IPS-18a (cell line): ENCODE results near the gene ARHGEF2.

ENCODE experiments used
- H3K27ac ChIP-seq: one replicate; pipeline ENCODE4 v1.5.1; 2013; ENCODE audit warnings: low read length
- H3K27me3 ChIP-seq: one replicate; pipeline ENCODE4 v1.6.1; 2013; ENCODE audit warnings: mild to moderate bottlenecking, low read length; ENCODE audit not compliant: control insufficient read depth, insufficient read depth
- H3K36me3 ChIP-seq: one replicate; pipeline ENCODE4 v1.6.1; 2013; ENCODE audit warnings: low read depth, low read length; ENCODE audit not compliant: control insufficient read depth
- H3K4me1 ChIP-seq: one replicate; pipeline ENCODE4 v1.6.1; 2013; ENCODE audit warnings: low read depth, low read length; ENCODE audit not compliant: control insufficient read depth
- H3K4me3 ChIP-seq: one replicate; pipeline ENCODE4 v1.5.1; 2013; ENCODE audit warnings: low read length
- H3K9ac ChIP-seq: one replicate; pipeline ENCODE4 v1.6.1; 2013; ENCODE audit warnings: mild to moderate bottlenecking, low read length, moderate library complexity
- H3K9me3 ChIP-seq: one replicate; pipeline ENCODE4 v1.6.1; 2013; ENCODE audit warnings: low read depth, low read length; ENCODE audit not compliant: control insufficient read depth

ARHGEF2 gene

GRCh38 chr1:155978325-155978972 is at the start of gene ARHGEF2:
TSS of gene ARHGEF2 (minus strand) at chr1:155978547. CDS start at chr1:155978427, 120 bp downstream.
- no peaks in the 10 kb centered on the region for H3K9me3 ChIP-seq
- peak within 1 kb of the TSS; percentile 70 for H3K4me3 ChIP-seq
- H3K9ac ChIP-seq, result peak within 1 kb of the TSS; percentile 88
- H3K4me1 ChIP-seq, result peaks cover 47% of the 10 kb centered on the region
- no peaks in the 10 kb centered on the region for H3K27me3 ChIP-seq
- no peaks in the 10 kb centered on the region for H3K36me3 ChIP-seq
- H3K27ac ChIP-seq, result peak within 1 kb of the TSS; percentile 73

- Histone ChIP-seq H3K36me3 (no peaks in the 10 kb centered on the region), H3K9me3 (no peaks in the 10 kb centered on the region), H3K4me3 (no peak overlapping the region), H3K4me1 (no peaks in the 10 kb centered on the region), H3K9ac (no peak overlapping the region), H3K27me3 (peaks cover 5% of the 10 kb centered on the region), H3K27ac (no peak overlapping the region)
These were observed 48.2 kb upstream of the ARHGEF2 start for GRCh38 chr1:156026588-156026987.

DNA sequence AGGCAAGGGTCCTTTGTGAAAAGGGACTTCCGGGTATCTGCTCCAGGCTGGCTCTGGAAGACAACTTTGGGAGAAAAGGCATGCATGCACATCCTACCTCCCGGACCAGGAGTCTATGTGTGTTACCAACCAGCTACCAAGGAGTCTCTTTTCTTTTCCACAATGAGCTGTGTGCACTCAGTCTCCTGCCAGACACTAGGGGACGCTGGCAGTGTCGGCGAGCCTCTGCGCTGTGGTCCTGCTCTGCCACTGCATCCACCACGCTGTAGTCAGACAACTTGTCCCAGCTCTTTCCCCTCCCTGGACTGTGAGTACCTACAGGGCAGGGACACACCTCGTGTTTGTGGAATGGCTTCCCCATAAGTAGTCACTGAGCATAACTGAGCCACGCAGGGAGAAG is 47.5 kb upstream of the ARHGEF2 start:
- peaks cover 5% of the 10 kb centered on the region for H3K27me3 ChIP-seq
- no peaks in the 10 kb centered on the region for H3K36me3 ChIP-seq
- H3K27ac ChIP-seq, result no peak overlapping the region
- no peak overlapping the region for H3K9ac ChIP-seq
- no peaks in the 10 kb centered on the region for H3K9me3 ChIP-seq
- no peaks in the 10 kb centered on the region for H3K4me1 ChIP-seq
- H3K4me3 ChIP-seq, result no peak overlapping the region

- Histone ChIP-seq H3K27me3 (peaks cover 5% of the 10 kb centered on the region), H3K27ac (no peak overlapping the region), H3K9me3 (no peaks in the 10 kb centered on the region), H3K4me3 (no peak overlapping the region), H3K4me1 (peaks cover 3% of the 10 kb centered on the region), H3K9ac (no peak overlapping the region), H3K36me3 (no peaks in the 10 kb centered on the region)
These were observed 46.5 kb upstream of the ARHGEF2 start for GRCh38 chr1:156024801-156025200.

GRCh38 chr1:156021954-156022353 is 43.6 kb upstream of the ARHGEF2 start:
- H3K9ac ChIP-seq, result no peak overlapping the region
- H3K4me1 ChIP-seq, result peaks cover 5% of the 10 kb centered on the region
- no peak overlapping the region for H3K27ac ChIP-seq
- H3K4me3 ChIP-seq, result no peak overlapping the region
- H3K9me3 ChIP-seq, result no peaks in the 10 kb centered on the region
- peaks cover 14% of the 10 kb centered on the region for H3K36me3 ChIP-seq
- peaks cover 5% of the 10 kb centered on the region for H3K27me3 ChIP-seq

GRCh38 chr1:156021093-156021428 is 42.7 kb upstream of the ARHGEF2 start:
- Histone ChIP-seq H3K9ac (no peak overlapping the region), H3K27me3 (peaks cover 5% of the 10 kb centered on the region), H3K9me3 (no peaks in the 10 kb centered on the region), H3K36me3 (peaks cover 19% of the 10 kb centered on the region), H3K4me1 (peaks cover 5% of the 10 kb centered on the region), H3K27ac (no peak overlapping the region), H3K4me3 (peak overlapping the region; percentile 77)

GRCh38 chr1:156020293-156021092 is 42.1 kb upstream of the ARHGEF2 start, which contains the start of gene SSR2:
TSS of gene SSR2 (minus strand) at chr1:156020951. CDS start at chr1:156020167, 784 bp downstream.
- Histone ChIP-seq H3K36me3 (peaks cover 19% of the 10 kb centered on the region), H3K27ac (no peak within 1 kb of the TSS), H3K4me3 (peak within 1 kb of the TSS; percentile 77), H3K27me3 (peaks cover 5% of the 10 kb centered on the region), H3K9ac (peak within 1 kb of the TSS; percentile 69), H3K4me1 (peaks cover 5% of the 10 kb centered on the region), H3K9me3 (no peaks in the 10 kb centered on the region)

GRCh38 chr1:156019946-156020292 is 41.6 kb upstream of the ARHGEF2 start:
- Histone ChIP-seq H3K4me1 (peaks cover 5% of the 10 kb centered on the region), H3K36me3 (peaks cover 21% of the 10 kb centered on the region), H3K27me3 (peaks cover 5% of the 10 kb centered on the region), H3K9me3 (no peaks in the 10 kb centered on the region), H3K27ac (no peak overlapping the region), H3K4me3 (peak overlapping the region; percentile 77), H3K9ac (peak overlapping the region; percentile 69)

- no peak overlapping the region for H3K27ac ChIP-seq
- no peaks in the 10 kb centered on the region for H3K27me3 ChIP-seq
- no peaks in the 10 kb centered on the region for H3K9me3 ChIP-seq
- peaks cover 2% of the 10 kb centered on the region for H3K4me1 ChIP-seq
- H3K36me3 ChIP-seq, result peaks cover 64% of the 10 kb centered on the region
- H3K4me3 ChIP-seq, result no peak overlapping the region
- H3K9ac ChIP-seq, result no peak overlapping the region
These were observed 36.5 kb upstream of the ARHGEF2 start for GRCh38 chr1:156014829-156015228.

DNA sequence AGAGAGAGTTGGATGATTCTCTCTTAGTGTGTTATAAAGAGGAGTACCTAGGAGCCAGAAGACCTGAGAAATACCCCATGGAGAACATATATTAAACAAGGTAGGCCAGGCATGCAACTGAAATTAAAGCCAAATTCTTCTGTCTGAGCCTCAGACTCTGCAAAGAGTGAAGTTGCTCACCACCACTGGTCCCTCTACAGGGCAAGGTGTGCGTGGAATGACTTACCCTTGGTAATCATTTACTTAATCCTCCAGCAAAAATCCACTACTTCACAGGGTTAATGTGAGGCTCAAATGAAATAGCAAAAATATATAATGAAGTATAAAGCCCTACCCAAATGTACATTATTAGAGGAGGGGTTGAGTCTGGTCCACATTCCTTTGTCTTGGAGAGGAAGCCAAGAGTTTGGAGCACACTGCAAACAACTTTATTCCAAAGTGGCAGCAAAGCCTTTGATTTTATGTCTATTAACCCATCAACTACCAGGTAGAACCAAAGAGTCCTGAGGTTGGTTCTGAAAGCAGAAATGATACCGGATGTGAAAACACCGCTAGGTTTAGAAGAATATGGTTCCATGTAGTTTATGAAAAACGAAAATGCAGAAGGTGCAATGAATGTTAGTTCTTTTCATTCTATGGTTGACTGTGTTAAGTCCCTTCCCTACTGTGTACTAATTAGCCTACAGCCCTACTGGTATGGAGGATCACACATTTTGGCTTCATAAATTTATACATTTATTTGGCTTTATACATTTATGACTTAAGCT is 33.9 kb upstream of the ARHGEF2 start:
- Histone ChIP-seq H3K9ac (no peak overlapping the region), H3K9me3 (no peaks in the 10 kb centered on the region), H3K27me3 (no peaks in the 10 kb centered on the region), H3K4me3 (no peak overlapping the region), H3K36me3 (peaks cover 64% of the 10 kb centered on the region), H3K4me1 (no peaks in the 10 kb centered on the region), H3K27ac (no peak overlapping the region)

- no peaks in the 10 kb centered on the region for H3K9me3 ChIP-seq
- no peak overlapping the region for H3K9ac ChIP-seq
- H3K4me3 ChIP-seq, result no peak overlapping the region
- H3K27me3 ChIP-seq, result no peaks in the 10 kb centered on the region
- no peaks in the 10 kb centered on the region for H3K4me1 ChIP-seq
- H3K27ac ChIP-seq, result no peak overlapping the region
- peaks cover 53% of the 10 kb centered on the region for H3K36me3 ChIP-seq
These were observed 31.1 kb upstream of the ARHGEF2 start for GRCh38 chr1:156009404-156009803.
